A549 treated with Mapracorat at 1 μM for 4 hours (cell line): ENCODE results near the gene CA10. TPM values are rescaled to one million over a fixed set of nuclear protein-coding genes. Genes with fewer than 3 reads are reported as not detected.

Experiments
- total RNA-seq: library from RNA; stranded (reverse); fragments of 200-300 nt; extraction: Qiagen RNA extraction; gene quantifications from 5 replicates; pipeline ENCODE4 v1.2.3, GENCODE V29; 2022

The CA10 gene
- total RNA-seq: not detected in 5 replicates

GRCh38 chr17:52158450-52159042 lies at the start of gene CA10:
CA10 (minus strand) TSS chr17:52158714.

